Activated CD4-positive, alpha-beta memory T cell treated with anti-CD3 and anti-CD28 coated beads for 36 hours (primary cell): ENCODE measurements around the gene AK4. TPM values are rescaled to one million over a fixed set of nuclear protein-coding genes. Genes with fewer than 3 reads are reported as not detected.
"Not testable (repeated sequence)": the region's sequence is repeated elsewhere in the genome, so short reads cannot be mapped to it uniquely, and the experiment has no call there.

Source experiments
- CTCF ChIA-PET: fragments of 350-600 bp; sonication (Branson Sonifier 250); formaldehyde crosslinking; loops from one replicate; lab custom pipeline; 2021; ENCODE audit warnings: antibody characterized with exemption, inconsistent platforms; lab: Charles Lee
- POLR2A ChIA-PET: fragments of 350-600 bp; sonication (Branson Sonifier 250); formaldehyde crosslinking; loops from one replicate; lab custom pipeline; 2021; ENCODE audit warnings: antibody characterized with exemption; lab: Charles Lee
- DNase-seq: peaks from one replicate; pipeline ENCODE4 v3.0.0-alpha.2; 2020
- H3K27ac Mint-ChIP-seq: one replicate; pipeline ENCODE4 v1.8.0; 2021; ENCODE audit warnings: mixed read lengths
- H3K27me3 Mint-ChIP-seq: one replicate; pipeline ENCODE4 v1.8.0; 2021; ENCODE audit warnings: mixed read lengths
- H3K36me3 Mint-ChIP-seq: one replicate; pipeline ENCODE4 v1.8.0; 2021; ENCODE audit warnings: mixed read lengths
- H3K4me1 Mint-ChIP-seq: one replicate; pipeline ENCODE4 v1.8.0; 2021; ENCODE audit warnings: low read depth, mixed read lengths
- H3K4me3 Mint-ChIP-seq: one replicate; pipeline ENCODE4 v1.8.0; 2021; ENCODE audit warnings: mild to moderate bottlenecking, mixed read lengths
- H3K9me3 Mint-ChIP-seq: one replicate; pipeline ENCODE4 v1.8.0; 2021; ENCODE audit warnings: mixed read lengths
- intact Hi-C: fragments of 100-400 bp; cut with micrococcal nuclease; formaldehyde crosslinking; loops from one replicate; pipeline ENCODE4 v1.15.1; 2023
- total RNA-seq, 2 experiments: library from RNA; stranded (reverse); gene quantifications; one replicate each; pipeline ENCODE4 v1.2.3, GENCODE V29; 2021

Gene AK4
- 10 to 100 TPM; 42.7 to 45.5 TPM for total RNA-seq

GRCh38 chr1:65148178-65148547 is at the start of gene AK4:
AK4 (plus strand) TSS chr1:65148203; CDS start chr1:65148408, 205 bp downstream.
- H3K36me3 Mint-ChIP-seq, DNase-seq, CTCF ChIA-PET, H3K9me3 Mint-ChIP-seq: not testable (repeated sequence)
- intact Hi-C loops = loop anchor here (2.0 to 10.0 kb wide), 6 partner anchors 65 to 277 kb away; no protein-coding TSS in a partner anchor
- H3K27me3 Mint-ChIP-seq = peaks cover 31% of the 10 kb centered on the region
- peak within 1 kb of the TSS; percentile 76 for H3K4me3 Mint-ChIP-seq
- POLR2A ChIA-PET = interaction anchor here (1.2 to 2.0 kb wide), 2 partner anchors 80 to 82 kb away, joined by 7 to 9 read pairs; no protein-coding TSS in a partner anchor
- H3K4me1 Mint-ChIP-seq = peaks cover 14% of the 10 kb centered on the region
- peak within 1 kb of the TSS; percentile 28 for H3K27ac Mint-ChIP-seq

GRCh38 chr1:65103807-65104206 is 44.2 kb upstream of the AK4 start:
- ChIA-PET CTCF (interaction anchor here (1.4 kb wide), 1 partner anchor 28 kb away, joined by 3 read pairs; no protein-coding TSS in a partner anchor), POLR2A (interaction anchor here (0.6 kb wide), 1 partner anchor 309 kb away, joined by 3 read pairs; no protein-coding TSS in a partner anchor)
- no peak overlapping the region for H3K27ac Mint-ChIP-seq
- DNase-seq = no peak
- H3K9me3 Mint-ChIP-seq = peaks cover 8% of the 10 kb centered on the region
- intact Hi-C loops = no loop called here
- H3K27me3 Mint-ChIP-seq = peaks cover 2% of the 10 kb centered on the region
- H3K4me3 Mint-ChIP-seq = no peak overlapping the region
- no peaks in the 10 kb centered on the region for H3K36me3 Mint-ChIP-seq
- H3K4me1 Mint-ChIP-seq = no peaks in the 10 kb centered on the region

GRCh38 chr1:65104854-65105534 is 43.0 kb upstream of the AK4 start:
- Mint-ChIP-seq H3K4me1 (no peaks in the 10 kb centered on the region), H3K9me3 (peaks cover 3% of the 10 kb centered on the region), H3K27ac (no peak overlapping the region), H3K27me3 (peaks cover 5% of the 10 kb centered on the region), H3K36me3 (no peaks in the 10 kb centered on the region), H3K4me3 (no peak overlapping the region)
- ChIA-PET CTCF (interaction anchor here (1.4 kb wide), 1 partner anchor 29 kb away, joined by 3 read pairs; no protein-coding TSS in a partner anchor), POLR2A (interaction anchor here (0.6 kb wide), 1 partner anchor 595 kb away, joined by 3 read pairs; no protein-coding TSS in a partner anchor)
- no peak for DNase-seq
- intact Hi-C loops = no loop called here

GRCh38 chr1:65105596-65105995 is 42.4 kb upstream of the AK4 start:
- CTCF ChIA-PET = no interaction called here
- no peak overlapping the region for H3K27ac Mint-ChIP-seq

GRCh38 chr1:65108025-65108642 is 39.9 kb upstream of the AK4 start:
- no peak for DNase-seq
- intact Hi-C loops = no loop called here
- POLR2A ChIA-PET = interaction anchor here (0.6 kb wide), 1 partner anchor 1699 kb away, joined by 3 read pairs; no protein-coding TSS in a partner anchor
- no peaks in the 10 kb centered on the region for H3K4me1 Mint-ChIP-seq
- CTCF ChIA-PET = interaction anchor here (1.0 kb wide), 1 partner anchor 101 kb away, joined by 3 read pairs; no protein-coding TSS in a partner anchor
- no peak overlapping the region for H3K4me3 Mint-ChIP-seq
- peaks cover 9% of the 10 kb centered on the region for H3K27me3 Mint-ChIP-seq
- H3K36me3 Mint-ChIP-seq = no peaks in the 10 kb centered on the region
- no peak overlapping the region for H3K27ac Mint-ChIP-seq
- H3K9me3 Mint-ChIP-seq = no peaks in the 10 kb centered on the region

More at GRCh38 chr1:65105596-65105995, 42.4 kb upstream of the AK4 start:
- peaks cover 3% of the 10 kb centered on the region for H3K9me3 Mint-ChIP-seq
- H3K4me3 Mint-ChIP-seq = no peak overlapping the region
- DNase-seq = no peak
- H3K36me3 Mint-ChIP-seq = no peaks in the 10 kb centered on the region
- POLR2A ChIA-PET = no interaction called here
- no peaks in the 10 kb centered on the region for H3K4me1 Mint-ChIP-seq
- H3K27me3 Mint-ChIP-seq = peaks cover 5% of the 10 kb centered on the region
- intact Hi-C loops = no loop called here

- peaks cover 9% of the 10 kb centered on the region for H3K27me3 Mint-ChIP-seq
- H3K4me3 Mint-ChIP-seq = no peak overlapping the region
- H3K27ac Mint-ChIP-seq = no peak overlapping the region
- intact Hi-C loops = no loop called here
- H3K9me3 Mint-ChIP-seq = no peaks in the 10 kb centered on the region
- H3K4me1 Mint-ChIP-seq = no peaks in the 10 kb centered on the region
- ChIA-PET CTCF (no interaction called here), POLR2A (no interaction called here)
- DNase-seq = no peak
- H3K36me3 Mint-ChIP-seq = no peaks in the 10 kb centered on the region
These were observed 38.5 kb upstream of the AK4 start for GRCh38 chr1:65109487-65109886.

- ChIA-PET POLR2A (interaction anchor here (0.5 kb wide), 1 partner anchor 24 kb away, joined by 3 read pairs; no protein-coding TSS in a partner anchor), CTCF (no interaction called here)
- Mint-ChIP-seq H3K36me3 (no peaks in the 10 kb centered on the region), H3K4me1 (no peaks in the 10 kb centered on the region), H3K27ac (no peak overlapping the region), H3K4me3 (no peak overlapping the region), H3K9me3 (no peaks in the 10 kb centered on the region), H3K27me3 (peaks cover 6% of the 10 kb centered on the region)
- DNase-seq = no peak
- intact Hi-C loops = no loop called here
These were observed 35.2 kb upstream of the AK4 start for GRCh38 chr1:65112811-65113210.

- H3K4me1 Mint-ChIP-seq = no peaks in the 10 kb centered on the region
- no peaks in the 10 kb centered on the region for H3K36me3 Mint-ChIP-seq
- no peak for DNase-seq
- intact Hi-C loops = no loop called here
- H3K9me3 Mint-ChIP-seq = no peaks in the 10 kb centered on the region
- H3K27me3 Mint-ChIP-seq = peaks cover 6% of the 10 kb centered on the region
- no peak overlapping the region for H3K4me3 Mint-ChIP-seq
- ChIA-PET POLR2A (no interaction called here), CTCF (no interaction called here)
- no peak overlapping the region for H3K27ac Mint-ChIP-seq
These were observed 34.7 kb upstream of the AK4 start for GRCh38 chr1:65113298-65113697.

GRCh38 chr1:65114322-65114721 is 33.7 kb upstream of the AK4 start:
- Mint-ChIP-seq H3K9me3 (no peaks in the 10 kb centered on the region), H3K27me3 (peaks cover 6% of the 10 kb centered on the region), H3K4me1 (no peaks in the 10 kb centered on the region), H3K27ac (no peak overlapping the region), H3K36me3 (no peaks in the 10 kb centered on the region), H3K4me3 (no peak overlapping the region)
- POLR2A ChIA-PET = no interaction called here
- intact Hi-C loops = no loop called here
- CTCF ChIA-PET = no interaction called here
- no peak for DNase-seq

GRCh38 chr1:65119951-65120350 is 28.1 kb upstream of the AK4 start:
- peaks cover 9% of the 10 kb centered on the region for H3K27me3 Mint-ChIP-seq
- no peak overlapping the region for H3K4me3 Mint-ChIP-seq
- CTCF ChIA-PET = no interaction called here
- no peak for DNase-seq
- H3K27ac Mint-ChIP-seq = no peak overlapping the region
- POLR2A ChIA-PET = no interaction called here
- intact Hi-C loops = no loop called here
- H3K36me3 Mint-ChIP-seq = no peaks in the 10 kb centered on the region
- no peaks in the 10 kb centered on the region for H3K9me3 Mint-ChIP-seq
- no peaks in the 10 kb centered on the region for H3K4me1 Mint-ChIP-seq

- H3K9me3 Mint-ChIP-seq, H3K4me3 Mint-ChIP-seq, DNase-seq, H3K4me1 Mint-ChIP-seq, H3K36me3 Mint-ChIP-seq, POLR2A ChIA-PET, CTCF ChIA-PET, intact Hi-C loops, H3K27ac Mint-ChIP-seq: not testable (repeated sequence)
- H3K27me3 Mint-ChIP-seq = peaks cover 21% of the 10 kb centered on the region
These were observed 18.9 kb upstream of the AK4 start for GRCh38 chr1:65129104-65129503.

GRCh38 chr1:65138524-65138923 is 9.5 kb upstream of the AK4 start:
- CTCF ChIA-PET = no interaction called here
- no peaks in the 10 kb centered on the region for H3K9me3 Mint-ChIP-seq

More at GRCh38 chr1:65138524-65138923, 9.5 kb upstream of the AK4 start:
- DNase-seq = no peak
- intact Hi-C loops = no loop called here
- Mint-ChIP-seq H3K4me3 (no peak overlapping the region), H3K4me1 (no peaks in the 10 kb centered on the region), H3K27ac (no peak overlapping the region), H3K36me3 (no peaks in the 10 kb centered on the region), H3K27me3 (peaks cover 1% of the 10 kb centered on the region)
- POLR2A ChIA-PET = no interaction called here
